ENCODE measurements around the gene NUCB1.

GRCh38 chr19:48921721-48922500 lies 21.8 kb downstream of the NUCB1 start:
- no peak for TF ChIP-seq POLR2AphosphoS5 (IDR thresholded peaks at IDR 0.05; ENCODE audit: insufficient read depth, low read depth, low read length)
- no peak for TF ChIP-seq CTCF (IDR thresholded peaks at IDR 0.05; ENCODE audit: extremely low read depth in 1 of 2, insufficient read depth in 1 of 2, low read depth in 1 of 2, low read length in 2 of 2)
- no peak for TF ChIP-seq POLR2A (IDR thresholded peaks at IDR 0.05; ENCODE audit: low read depth, low read length)

Data from endothelial cell of umbilical vein (primary cell).